ENCODE data around the gene SARM1. TPM values are rescaled to one million over a fixed set of nuclear protein-coding genes. Genes with fewer than 3 reads are reported as not detected.

Gene SARM1
- total and polyA plus RNA-seq, 9 of the 15 experiments (the other 6 are each of a cell fraction or from before 2014, with no cell fraction given) = 0.04 to 0.55 (median 0.11) TPM; not detected in 2

GRCh38 chr17:28335201-28335958, 36.1 kb upstream of the SARM1 start, which contains the start of the genes IFT20 and TNFAIP1 (continued):
- TF ChIP-seq ZBTB2 (IDR thresholded peaks at IDR 0.05) (no peak), SOX6 (IDR thresholded peaks at IDR 0.05) (0 out of 2 replicates have a peak, but pooled peaks have one; percentile 33), PHF20 (IDR thresholded peaks at IDR 0.05; ENCODE audit: partially characterized antibody) (peak; percentile 73), PHB2 (IDR thresholded peaks at IDR 0.05; ENCODE audit: low read depth) (no peak), ZNF41 (CRISPR knock-in tag; conservative IDR thresholded peaks at IDR 0.05) (0 out of 2 replicates have a peak, but pooled peaks have one; percentile 33), ZNF124 (CRISPR knock-in tag; IDR thresholded peaks at IDR 0.05) (no peak), NCOA4 (IDR thresholded peaks at IDR 0.05; ENCODE audit: partially characterized antibody) (no peak), NR2C2 (CRISPR knock-in tag; IDR thresholded peaks at IDR 0.05) (peak; percentile 99), NR2C2 (tag; IDR thresholded peaks at IDR 0.05) (peak; percentile 100), SRF (CRISPR knock-in tag; IDR thresholded peaks at IDR 0.05) (peak in 1 of 2 experiments; percentile 23; a peak in 1 of 4 replicates), ZC3H8 (IDR thresholded peaks at IDR 0.05) (no peak), RB1 (IDR thresholded peaks at IDR 0.05; ENCODE audit: low read depth) (peak; percentile 32), REST (IDR thresholded peaks at IDR 0.05; ENCODE audit: borderline replicate concordance) (peak; percentile 44), REST (CRISPR knock-in tag; IDR thresholded peaks at IDR 0.05; ENCODE audit: low read depth) (0 out of 2 replicates have a peak, but pooled peaks have one; percentile 25), ATF2 (CRISPR knock-in tag; IDR thresholded peaks at IDR 0.05) (peak; percentile 93), SIX5 (IDR thresholded peaks at IDR 0.05; ENCODE audit: borderline replicate concordance in 1 of 2, insufficient read depth in 1 of 2, low read depth in 1 of 2, low read length in 2 of 2) (peak; percentile 94 to 95), ZNF408 (CRISPR knock-in tag; IDR thresholded peaks at IDR 0.05; ENCODE audit: low read depth) (peak; percentile 68; the same call in 1 of the 2 replicates), NFE2 (IDR thresholded peaks at IDR 0.05; ENCODE audit: low read depth) (no peak)

Measured in K562 (cell line).